ENCODE measurements around the gene BORCS8. TPM values are rescaled to one million over a fixed set of nuclear protein-coding genes. Genes with fewer than 3 reads are reported as not detected.
"Not testable (repeated sequence)": the region's sequence is repeated elsewhere in the genome, so short reads cannot be mapped to it uniquely, and the experiment has no call there.

BORCS8 gene
- total RNA-seq, 1 experiment from 2014 or later = 37.7 TPM

GRCh38 chr19:19152668-19153384 is 39.1 kb downstream of the BORCS8 start:
- CTCF ChIA-PET = interaction anchor here (0.6 kb wide), 1 partner anchor 12 kb away, joined by 4 read pairs; no protein-coding TSS in a partner anchor
- Histone ChIP-seq H3K4me1 (no peaks in the 10 kb centered on the region), H3K36me3 (ENCODE audit: control insufficient read depth, insufficient read depth, low read length) (no peaks in the 10 kb centered on the region), H3K9me3 (no peaks in the 10 kb centered on the region), H3K4me3 (ENCODE audit: low read depth, low read length) (no peak overlapping the region), H3K27me3 (replicated peaks; ENCODE audit: control insufficient read depth, insufficient read depth, low read length) (no peaks in the 10 kb centered on the region)
- no peaks in the 10 kb centered on the region for H3K27me3 Mint-ChIP-seq (ENCODE audit: insufficient read depth, unreplicated experiment)
- DNase-seq = no peak
- TF ChIP-seq CTCF (IDR thresholded peaks at IDR 0.05; ENCODE audit: insufficient read depth in 1 of 2, low read depth in 1 of 2, low read length in 1 of 2, severe bottlenecking in 1 of 2, unreplicated experiment in 1 of 2) = no peak
- BruUV-seq (replicated peaks) = no TSS peak
- POLR2A ChIA-PET = no interaction called here
- H3K36me3 Mint-ChIP-seq (ENCODE audit: insufficient read depth, unreplicated experiment) = no peaks in the 10 kb centered on the region
- H3K27ac Mint-ChIP-seq (ENCODE audit: unreplicated experiment) = no peak overlapping the region
- intact Hi-C loops (cut with micrococcal nuclease; ENCODE audit: unreplicated experiment) = no loop called here
- no peaks in the 10 kb centered on the region for H3K9me3 Mint-ChIP-seq (ENCODE audit: unreplicated experiment)
- H3K4me1 Mint-ChIP-seq (ENCODE audit: low read depth, unreplicated experiment) = no peaks in the 10 kb centered on the region
- H3K4me3 Mint-ChIP-seq (ENCODE audit: unreplicated experiment) = no peak overlapping the region

- H3K27ac Mint-ChIP-seq (ENCODE audit: unreplicated experiment) = no peak overlapping the region
- no peak for DNase-seq
- H3K4me3 Mint-ChIP-seq (ENCODE audit: unreplicated experiment) = no peak overlapping the region
These were observed 40.5 kb downstream of the BORCS8 start for GRCh38 chr19:19151418-19151817.

GRCh38 chr19:19149435-19149834 is 42.5 kb downstream of the BORCS8 start:
- BruUV-seq (replicated peaks) = no TSS peak
- H3K9me3 Mint-ChIP-seq (ENCODE audit: unreplicated experiment) = no peaks in the 10 kb centered on the region
- H3K4me1 Mint-ChIP-seq (ENCODE audit: low read depth, unreplicated experiment) = no peaks in the 10 kb centered on the region
- no peak for DNase-seq
- TF ChIP-seq CTCF (IDR thresholded peaks at IDR 0.05; ENCODE audit: insufficient read depth in 1 of 2, low read depth in 1 of 2, low read length in 1 of 2, severe bottlenecking in 1 of 2, unreplicated experiment in 1 of 2) = no peak
- H3K27me3 ChIP-seq (replicated peaks; ENCODE audit: control insufficient read depth, insufficient read depth, low read length) = no peaks in the 10 kb centered on the region
- H3K4me3 ChIP-seq (ENCODE audit: low read depth, low read length) = no peak overlapping the region
- H3K36me3 Mint-ChIP-seq (ENCODE audit: insufficient read depth, unreplicated experiment) = no peaks in the 10 kb centered on the region
- CTCF ChIA-PET = no interaction called here
- no peaks in the 10 kb centered on the region for H3K36me3 ChIP-seq (ENCODE audit: control insufficient read depth, insufficient read depth, low read length)
- H3K27ac Mint-ChIP-seq (ENCODE audit: unreplicated experiment) = no peak overlapping the region
- H3K4me1 ChIP-seq = no peaks in the 10 kb centered on the region
- H3K27me3 Mint-ChIP-seq (ENCODE audit: insufficient read depth, unreplicated experiment) = no peaks in the 10 kb centered on the region
- no peak overlapping the region for H3K4me3 Mint-ChIP-seq (ENCODE audit: unreplicated experiment)
- no peaks in the 10 kb centered on the region for H3K9me3 ChIP-seq
- intact Hi-C loops (cut with micrococcal nuclease; ENCODE audit: unreplicated experiment) = no loop called here
- POLR2A ChIA-PET = no interaction called here

More at GRCh38 chr19:19151418-19151817, 40.5 kb downstream of the BORCS8 start:
- no peak for TF ChIP-seq CTCF (IDR thresholded peaks at IDR 0.05; ENCODE audit: insufficient read depth in 1 of 2, low read depth in 1 of 2, low read length in 1 of 2, severe bottlenecking in 1 of 2, unreplicated experiment in 1 of 2)
- ChIA-PET POLR2A (no interaction called here), CTCF (no interaction called here)
- no peak overlapping the region for H3K4me3 ChIP-seq (ENCODE audit: low read depth, low read length)
- Mint-ChIP-seq H3K27me3 (ENCODE audit: insufficient read depth, unreplicated experiment) (no peaks in the 10 kb centered on the region), H3K36me3 (ENCODE audit: insufficient read depth, unreplicated experiment) (no peaks in the 10 kb centered on the region), H3K4me1 (ENCODE audit: low read depth, unreplicated experiment) (no peaks in the 10 kb centered on the region), H3K9me3 (ENCODE audit: unreplicated experiment) (no peaks in the 10 kb centered on the region)
- no peaks in the 10 kb centered on the region for H3K9me3 ChIP-seq
- intact Hi-C loops (cut with micrococcal nuclease; ENCODE audit: unreplicated experiment) = no loop called here
- H3K36me3 ChIP-seq (ENCODE audit: control insufficient read depth, insufficient read depth, low read length) = no peaks in the 10 kb centered on the region
- no TSS peak for BruUV-seq (replicated peaks)
- H3K4me1 ChIP-seq = no peaks in the 10 kb centered on the region
- H3K27me3 ChIP-seq (replicated peaks; ENCODE audit: control insufficient read depth, insufficient read depth, low read length) = no peaks in the 10 kb centered on the region

GRCh38 chr19:19148504-19148903 is 43.4 kb downstream of the BORCS8 start:
- H3K27me3 ChIP-seq (replicated peaks; ENCODE audit: control insufficient read depth, insufficient read depth, low read length); H3K27ac Mint-ChIP-seq (ENCODE audit: unreplicated experiment); H3K4me1 ChIP-seq; intact Hi-C loops (cut with micrococcal nuclease; ENCODE audit: unreplicated experiment); H3K9me3 ChIP-seq; H3K36me3 Mint-ChIP-seq (ENCODE audit: insufficient read depth, unreplicated experiment); H3K27me3 Mint-ChIP-seq (ENCODE audit: insufficient read depth, unreplicated experiment); H3K4me1 Mint-ChIP-seq (ENCODE audit: low read depth, unreplicated experiment); BruUV-seq (replicated peaks); H3K9me3 Mint-ChIP-seq (ENCODE audit: unreplicated experiment); DNase-seq; H3K4me3 ChIP-seq (ENCODE audit: low read depth, low read length); H3K36me3 ChIP-seq (ENCODE audit: control insufficient read depth, insufficient read depth, low read length); POLR2A ChIA-PET; H3K4me3 Mint-ChIP-seq (ENCODE audit: unreplicated experiment): not testable (repeated sequence)
- CTCF ChIA-PET = interaction anchor here (0.9 kb wide), 1 partner anchor 194 kb away, joined by 3 read pairs; no protein-coding TSS in a partner anchor
